Panc1 (cell line): Measurements from ENCODE around the gene IRF2.

ENCODE experiments used
- POLR2AphosphoS5 ChIP-seq: IDR thresholded peaks from 2 replicates; pipeline ENCODE4 v1.6.1; 2012; ENCODE audit warnings: mild to moderate bottlenecking, low read depth, low read length, moderate library complexity
- TF ChIP-seq, protein P1 (sequence below): fragments of 450-650 bp; IDR thresholded peaks from 2 replicates; pipeline ENCODE4 v1.5.1; 2017; ENCODE audit warnings: mild to moderate bottlenecking
- TF ChIP-seq, protein P2 (sequence below), 2 experiments: IDR thresholded peaks; 2 replicates each; pipeline ENCODE4 v1.6.1; 2011 to 2012; ENCODE audit warnings: low read depth in 2 of 2, control low read depth in 1 of 2, low read length in 1 of 2, mild to moderate bottlenecking in 1 of 2, moderate library complexity in 1 of 2; ENCODE audit not compliant: insufficient read depth in 1 of 2

DNA sequence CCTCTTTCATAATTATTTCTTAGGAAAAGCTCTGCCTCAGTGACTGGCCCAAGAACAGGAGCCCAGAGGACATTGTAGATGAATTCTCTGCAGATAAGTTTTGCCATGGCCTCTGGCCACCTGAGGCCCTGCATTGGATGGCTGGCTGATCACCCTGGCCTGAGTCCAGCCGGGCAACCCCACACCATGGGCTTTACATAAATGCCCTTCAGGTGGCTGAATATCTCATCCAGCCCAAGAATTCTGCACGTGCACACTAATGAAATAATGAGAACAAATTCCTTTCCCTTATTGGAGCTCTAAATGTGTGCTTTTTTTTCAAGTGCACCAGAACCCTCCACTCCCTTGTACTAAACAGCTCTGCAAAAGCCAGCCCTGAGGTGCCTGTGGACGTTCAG lies 65.7 kb downstream of the IRF2 start:
- TF ChIP-seq POLR2AphosphoS5 = no peak
- TF ChIP-seq, protein P1, sequence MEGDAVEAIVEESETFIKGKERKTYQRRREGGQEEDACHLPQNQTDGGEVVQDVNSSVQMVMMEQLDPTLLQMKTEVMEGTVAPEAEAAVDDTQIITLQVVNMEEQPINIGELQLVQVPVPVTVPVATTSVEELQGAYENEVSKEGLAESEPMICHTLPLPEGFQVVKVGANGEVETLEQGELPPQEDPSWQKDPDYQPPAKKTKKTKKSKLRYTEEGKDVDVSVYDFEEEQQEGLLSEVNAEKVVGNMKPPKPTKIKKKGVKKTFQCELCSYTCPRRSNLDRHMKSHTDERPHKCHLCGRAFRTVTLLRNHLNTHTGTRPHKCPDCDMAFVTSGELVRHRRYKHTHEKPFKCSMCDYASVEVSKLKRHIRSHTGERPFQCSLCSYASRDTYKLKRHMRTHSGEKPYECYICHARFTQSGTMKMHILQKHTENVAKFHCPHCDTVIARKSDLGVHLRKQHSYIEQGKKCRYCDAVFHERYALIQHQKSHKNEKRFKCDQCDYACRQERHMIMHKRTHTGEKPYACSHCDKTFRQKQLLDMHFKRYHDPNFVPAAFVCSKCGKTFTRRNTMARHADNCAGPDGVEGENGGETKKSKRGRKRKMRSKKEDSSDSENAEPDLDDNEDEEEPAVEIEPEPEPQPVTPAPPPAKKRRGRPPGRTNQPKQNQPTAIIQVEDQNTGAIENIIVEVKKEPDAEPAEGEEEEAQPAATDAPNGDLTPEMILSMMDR = no peak
- TF ChIP-seq, protein P2, sequence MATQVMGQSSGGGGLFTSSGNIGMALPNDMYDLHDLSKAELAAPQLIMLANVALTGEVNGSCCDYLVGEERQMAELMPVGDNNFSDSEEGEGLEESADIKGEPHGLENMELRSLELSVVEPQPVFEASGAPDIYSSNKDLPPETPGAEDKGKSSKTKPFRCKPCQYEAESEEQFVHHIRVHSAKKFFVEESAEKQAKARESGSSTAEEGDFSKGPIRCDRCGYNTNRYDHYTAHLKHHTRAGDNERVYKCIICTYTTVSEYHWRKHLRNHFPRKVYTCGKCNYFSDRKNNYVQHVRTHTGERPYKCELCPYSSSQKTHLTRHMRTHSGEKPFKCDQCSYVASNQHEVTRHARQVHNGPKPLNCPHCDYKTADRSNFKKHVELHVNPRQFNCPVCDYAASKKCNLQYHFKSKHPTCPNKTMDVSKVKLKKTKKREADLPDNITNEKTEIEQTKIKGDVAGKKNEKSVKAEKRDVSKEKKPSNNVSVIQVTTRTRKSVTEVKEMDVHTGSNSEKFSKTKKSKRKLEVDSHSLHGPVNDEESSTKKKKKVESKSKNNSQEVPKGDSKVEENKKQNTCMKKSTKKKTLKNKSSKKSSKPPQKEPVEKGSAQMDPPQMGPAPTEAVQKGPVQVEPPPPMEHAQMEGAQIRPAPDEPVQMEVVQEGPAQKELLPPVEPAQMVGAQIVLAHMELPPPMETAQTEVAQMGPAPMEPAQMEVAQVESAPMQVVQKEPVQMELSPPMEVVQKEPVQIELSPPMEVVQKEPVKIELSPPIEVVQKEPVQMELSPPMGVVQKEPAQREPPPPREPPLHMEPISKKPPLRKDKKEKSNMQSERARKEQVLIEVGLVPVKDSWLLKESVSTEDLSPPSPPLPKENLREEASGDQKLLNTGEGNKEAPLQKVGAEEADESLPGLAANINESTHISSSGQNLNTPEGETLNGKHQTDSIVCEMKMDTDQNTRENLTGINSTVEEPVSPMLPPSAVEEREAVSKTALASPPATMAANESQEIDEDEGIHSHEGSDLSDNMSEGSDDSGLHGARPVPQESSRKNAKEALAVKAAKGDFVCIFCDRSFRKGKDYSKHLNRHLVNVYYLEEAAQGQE (IDR thresholded peaks at IDR 0.05; ENCODE audit: insufficient read depth in 1 of 2, low read depth in 2 of 2, low read length in 1 of 2) = no peak
